HepG2 (cell line): ENCODE measurements around the gene IRF1. TPM values are rescaled to one million over a fixed set of nuclear protein-coding genes. Genes with fewer than 3 reads are reported as not detected.

Source experiments
- ATAC-seq: fragments of 200-7000 bp; cut with Tn5 transposase; 3 replicates; pipeline ENCODE4 v1.9.1; 2020; ENCODE audit warnings: mild to moderate bottlenecking, moderate library complexity
- BruUV-seq: library from RNA; stranded (reverse); fragments of 400-500 nt; replicated peaks from 2 replicates; lab custom pipeline; 2021; lab: Mats Ljungman, UMichigan
- CTCF ChIA-PET: fragments of 300-600 bp; formaldehyde crosslinking; extraction: SDS; loops from one replicate; lab custom pipeline; 2021; ENCODE audit warnings: low total read pairs, inconsistent platforms, low intra/inter-chr PET ratio; lab: Yijun Ruan, JAX
- POLR2A ChIA-PET: fragments of 350-600 bp; sonication (Branson Sonifier 250); formaldehyde crosslinking; loops from one replicate; lab custom pipeline; 2020; ENCODE audit warnings: antibody characterized with exemption, inconsistent platforms; lab: Yijun Ruan, JAX
- DNase-seq: peaks from one replicate; pipeline ENCODE4 v3.0.0-alpha.2; 2015; ENCODE audit warnings: low spot score
- FAIRE-seq: peaks from 3 replicates; lab custom pipeline; 2011; peaks lifted over from hg19 to GRCh38; lab: Jason Lieb, UNC
- H2AFZ ChIP-seq: one replicate; pipeline ENCODE4 v1.6.1; 2011; ENCODE audit warnings: low read length, inconsistent platforms
- H3K27ac ChIP-seq: fragments of 300-600 bp; 3 replicates; pipeline ENCODE4 v1.8.0; 2011; ENCODE audit warnings: mixed run types, mild to moderate bottlenecking, mixed read lengths, low read length, inconsistent platforms; ENCODE audit not compliant: insufficient read depth; ENCODE audit errors: extremely low read length
- H3K27me3 ChIP-seq, 2 experiments: fragments of 200-600 bp in 1 of 2; 2 replicates in 1 of 2; 3 replicates in 1 of 2; pipeline versions ENCODE4 v1.6.0 to v1.8.0; 2011; ENCODE audit warnings: low read length in 2 of 2, mild to moderate bottlenecking in 2 of 2, moderate library complexity in 2 of 2, inconsistent platforms in 1 of 2; ENCODE audit not compliant: insufficient read depth in 2 of 2, control insufficient read depth in 1 of 2
- H3K36me3 ChIP-seq, 2 experiments: fragments of 200-600 bp in 1 of 2; replicated peaks in 1 of 2; 2 replicates in 1 of 2; 3 replicates in 1 of 2; pipeline versions ENCODE4 v1.5.1 to v1.8.0; 2011; ENCODE audit warnings: low read length in 2 of 2, inconsistent platforms in 1 of 2; ENCODE audit not compliant: insufficient read depth in 2 of 2, control insufficient read depth in 1 of 2
- H3K4me1 ChIP-seq: 2 replicates; pipeline ENCODE4 v1.5.1; 2012; ENCODE audit warnings: low read length, inconsistent platforms; ENCODE audit not compliant: insufficient read depth
- H3K4me2 ChIP-seq: 2 replicates; pipeline ENCODE4 v1.6.0; 2011; ENCODE audit warnings: low read depth, low read length, inconsistent platforms
- H3K4me3 ChIP-seq, 3 experiments: fragments of 200-600 bp in 1 of 3; sonication (generic), shearing (Covaris generic) in 1 of 3; replicated peaks in 1 of 3; 2 replicates each; pipeline ENCODE4 v1.5.1; 2011 to 2016; ENCODE audit warnings: low read length in 3 of 3, inconsistent platforms in 2 of 3, low read depth in 2 of 3, mild to moderate bottlenecking in 2 of 3, control low read depth in 1 of 3, mixed read lengths in 1 of 3; ENCODE audit not compliant: insufficient read depth in 1 of 3
- H3K79me2 ChIP-seq: one replicate; pipeline ENCODE4 v1.6.1; 2011; ENCODE audit warnings: low read length, inconsistent platforms; ENCODE audit not compliant: insufficient read depth
- H3K9ac ChIP-seq: 2 replicates; pipeline ENCODE4 v1.6.0; 2011; ENCODE audit warnings: mild to moderate bottlenecking, low read depth, low read length, inconsistent platforms; ENCODE audit not compliant: insufficient read depth
- H3K9me3 ChIP-seq: 2 replicates; pipeline ENCODE4 v1.5.1; 2012; ENCODE audit warnings: mild to moderate bottlenecking, low read length
- H4K20me1 ChIP-seq: 2 replicates; pipeline ENCODE4 v1.6.0; 2011; ENCODE audit warnings: inconsistent platforms, mild to moderate bottlenecking, low read length, moderate library complexity; ENCODE audit not compliant: insufficient read depth
- FOSL2 ChIP-seq: sonication (generic); formaldehyde crosslinking; IDR thresholded peaks from 2 replicates; pipeline ENCODE4 v1.4.0; 2020; ENCODE audit warnings: missing genetic modification reagents
- GABPA ChIP-seq, 2 experiments: IDR thresholded peaks; 2 replicates each; pipeline ENCODE4 v1.6.1; 2011 to 2016; ENCODE audit warnings: low read depth in 2 of 2, low read length in 1 of 2, missing biosample characterization in 1 of 2, missing genetic modification characterization in 1 of 2
- HNRNPUL1 ChIP-seq: fragments of 200-400 bp; formaldehyde crosslinking; IDR thresholded peaks from 2 replicates; pipeline ENCODE4 v1.6.1; 2017; ENCODE audit warnings: low read depth, mild to moderate bottlenecking, low read length, moderate library complexity
- MEIS1 ChIP-seq: sonication (generic); formaldehyde crosslinking; IDR thresholded peaks from 2 replicates; pipeline ENCODE4 v1.9.0; 2021; ENCODE audit warnings: mild to moderate bottlenecking, missing genetic modification reagents, moderate library complexity, borderline replicate concordance
- PLRG1 ChIP-seq: fragments of 450-650 bp; conservative IDR thresholded peaks from 2 replicates; pipeline ENCODE4 v1.6.1; 2016
- RELA ChIP-seq: sonication (generic); formaldehyde crosslinking; IDR thresholded peaks from 2 replicates; pipeline ENCODE4 v1.4.0; 2020; ENCODE audit warnings: missing genetic modification reagents
- SOX5 ChIP-seq: IDR thresholded peaks from 2 replicates; pipeline ENCODE4 v1.6.1; 2016; ENCODE audit warnings: borderline replicate concordance
- ZNF160 ChIP-seq: sonication (generic); formaldehyde crosslinking; IDR thresholded peaks from 2 replicates; pipeline ENCODE4 v1.8.0; 2022; ENCODE audit warnings: mild to moderate bottlenecking, inconsistent platforms, missing genetic modification reagents
- ZNF256 ChIP-seq: sonication (generic); formaldehyde crosslinking; conservative IDR thresholded peaks from 2 replicates; pipeline ENCODE4 v1.4.0; 2020; ENCODE audit warnings: missing genetic modification reagents
- ZNF451 ChIP-seq: sonication (generic); formaldehyde crosslinking; IDR thresholded peaks from 2 replicates; pipeline ENCODE4 v1.5.0; 2020; ENCODE audit warnings: mild to moderate bottlenecking, missing genetic modification reagents
- ZNF543 ChIP-seq: sonication (generic); formaldehyde crosslinking; IDR thresholded peaks from 2 replicates; pipeline ENCODE4 v1.4.0; 2020; ENCODE audit warnings: mild to moderate bottlenecking, missing genetic modification reagents
- ZNF839 ChIP-seq: sonication (generic); formaldehyde crosslinking; IDR thresholded peaks from 2 replicates; pipeline ENCODE4 v1.4.0; 2020; ENCODE audit warnings: missing genetic modification reagents, mild to moderate bottlenecking, borderline replicate concordance
- ZSCAN21 ChIP-seq: sonication (generic); formaldehyde crosslinking; IDR thresholded peaks from 2 replicates; pipeline ENCODE4 v1.8.0; 2022; ENCODE audit warnings: mild to moderate bottlenecking, missing genetic modification reagents, moderate library complexity, borderline replicate concordance
- WGBS: methylation state at CpG from one replicate; pipeline ENCODE4 v1.1.6; 2017; ENCODE audit warnings: low lambda C conversion rate; 5-methylcytosine and 5-hydroxymethylcytosine counted together
- in situ Hi-C: cut with HindIII; loops from 2 replicates; pipeline ENCODE4 v1.10.0; 2017; ENCODE audit warnings: low pct_unique_long_range_greater_than_20kb; ENCODE audit not compliant: extremely low pct_ligation_motif_present
- intact Hi-C: fragments of 100-400 bp; cut with micrococcal nuclease; formaldehyde crosslinking; loops from one replicate; pipeline ENCODE4 v1.10.0; 2022; ENCODE audit not compliant: unreplicated experiment
- polyA plus RNA-seq, 8 experiments: library from polyadenylated mRNA; depleted of rRNA in 3 of 8; stranded (reverse) in 7 of 8; unstranded in 1 of 8; fragments of >200 nt; fragmentation: Illumina TruSeq in 4 of 8; extraction: Trizol in 4 of 8; gene quantifications; 2 replicates each; pipeline versions ENCODE4 v1.2.1 to v1.2.3, GENCODE V29; 2011 to 2016; ENCODE audit warnings: low read depth in 4 of 8, missing spikeins in 1 of 8, mixed read lengths in 1 of 8; ENCODE audit not compliant: insufficient read depth in 1 of 8
- total RNA-seq, 5 experiments: library from RNA; depleted of rRNA; stranded (reverse); fragments of >200 nt; fragmentation: Illumina TruSeq; extraction: Trizol; gene quantifications; 2 replicates each; pipeline ENCODE4 v1.2.3, GENCODE V29; 2016; ENCODE audit warnings: low read depth in 1 of 5
- TF ChIP-seq, protein P1 (sequence below): sonication (generic); formaldehyde crosslinking; IDR thresholded peaks from 2 replicates; pipeline ENCODE4 v1.4.0; 2020; ENCODE audit warnings: mild to moderate bottlenecking, missing genetic modification reagents
- TF ChIP-seq, protein P2 (sequence below): sonication (generic); formaldehyde crosslinking; IDR thresholded peaks from 2 replicates; pipeline ENCODE4 v1.4.0; 2020; ENCODE audit warnings: mild to moderate bottlenecking, missing genetic modification reagents
- TF ChIP-seq, protein P3 (sequence below): fragments of 450-650 bp; IDR thresholded peaks from 2 replicates; pipeline ENCODE4 v1.6.1; 2017; ENCODE audit warnings: mild to moderate bottlenecking

Gene IRF1
- total and polyA plus RNA-seq, 2 of the 13 experiments (the other 11 are each of a cell fraction or from before 2014, with no cell fraction given), result 4.1 to 8.8 TPM

DNA sequence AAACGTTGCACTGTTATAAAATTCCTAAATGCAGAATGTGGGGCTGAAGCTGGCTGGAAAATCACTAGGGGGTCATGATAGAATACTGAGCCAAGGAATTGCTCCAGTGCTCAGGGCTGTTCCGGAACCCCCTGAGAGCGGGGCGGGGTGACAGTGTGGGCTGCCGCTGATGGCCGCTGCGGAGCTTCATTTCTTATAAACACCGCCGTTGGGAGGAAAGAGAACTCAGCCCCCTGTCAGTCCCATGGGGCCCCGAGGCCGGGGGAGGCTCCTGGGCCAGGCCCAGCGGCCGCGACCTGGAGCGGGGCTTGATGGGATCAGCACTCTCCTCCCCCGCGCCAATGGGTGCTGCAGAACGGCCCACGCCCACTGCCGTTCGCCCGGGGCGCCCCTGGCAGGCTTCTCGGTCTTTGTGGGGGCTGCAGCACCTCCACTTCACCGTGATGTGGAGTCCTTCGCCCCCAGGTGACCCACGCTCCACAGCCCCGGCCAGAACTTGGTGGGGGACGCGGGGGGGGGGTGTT lies 5.2 kb upstream of the IRF1 start (continued):
- TF ChIP-seq, protein P1, sequence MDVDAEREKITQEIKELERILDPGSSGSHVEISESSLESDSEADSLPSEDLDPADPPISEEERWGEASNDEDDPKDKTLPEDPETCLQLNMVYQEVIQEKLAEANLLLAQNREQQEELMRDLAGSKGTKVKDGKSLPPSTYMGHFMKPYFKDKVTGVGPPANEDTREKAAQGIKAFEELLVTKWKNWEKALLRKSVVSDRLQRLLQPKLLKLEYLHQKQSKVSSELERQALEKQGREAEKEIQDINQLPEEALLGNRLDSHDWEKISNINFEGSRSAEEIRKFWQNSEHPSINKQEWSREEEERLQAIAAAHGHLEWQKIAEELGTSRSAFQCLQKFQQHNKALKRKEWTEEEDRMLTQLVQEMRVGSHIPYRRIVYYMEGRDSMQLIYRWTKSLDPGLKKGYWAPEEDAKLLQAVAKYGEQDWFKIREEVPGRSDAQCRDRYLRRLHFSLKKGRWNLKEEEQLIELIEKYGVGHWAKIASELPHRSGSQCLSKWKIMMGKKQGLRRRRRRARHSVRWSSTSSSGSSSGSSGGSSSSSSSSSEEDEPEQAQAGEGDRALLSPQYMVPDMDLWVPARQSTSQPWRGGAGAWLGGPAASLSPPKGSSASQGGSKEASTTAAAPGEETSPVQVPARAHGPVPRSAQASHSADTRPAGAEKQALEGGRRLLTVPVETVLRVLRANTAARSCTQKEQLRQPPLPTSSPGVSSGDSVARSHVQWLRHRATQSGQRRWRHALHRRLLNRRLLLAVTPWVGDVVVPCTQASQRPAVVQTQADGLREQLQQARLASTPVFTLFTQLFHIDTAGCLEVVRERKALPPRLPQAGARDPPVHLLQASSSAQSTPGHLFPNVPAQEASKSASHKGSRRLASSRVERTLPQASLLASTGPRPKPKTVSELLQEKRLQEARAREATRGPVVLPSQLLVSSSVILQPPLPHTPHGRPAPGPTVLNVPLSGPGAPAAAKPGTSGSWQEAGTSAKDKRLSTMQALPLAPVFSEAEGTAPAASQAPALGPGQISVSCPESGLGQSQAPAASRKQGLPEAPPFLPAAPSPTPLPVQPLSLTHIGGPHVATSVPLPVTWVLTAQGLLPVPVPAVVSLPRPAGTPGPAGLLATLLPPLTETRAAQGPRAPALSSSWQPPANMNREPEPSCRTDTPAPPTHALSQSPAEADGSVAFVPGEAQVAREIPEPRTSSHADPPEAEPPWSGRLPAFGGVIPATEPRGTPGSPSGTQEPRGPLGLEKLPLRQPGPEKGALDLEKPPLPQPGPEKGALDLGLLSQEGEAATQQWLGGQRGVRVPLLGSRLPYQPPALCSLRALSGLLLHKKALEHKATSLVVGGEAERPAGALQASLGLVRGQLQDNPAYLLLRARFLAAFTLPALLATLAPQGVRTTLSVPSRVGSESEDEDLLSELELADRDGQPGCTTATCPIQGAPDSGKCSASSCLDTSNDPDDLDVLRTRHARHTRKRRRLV, result no peak
- peak; percentile 89 for TF ChIP-seq ZNF543 (CRISPR knock-in tag)

DNA sequence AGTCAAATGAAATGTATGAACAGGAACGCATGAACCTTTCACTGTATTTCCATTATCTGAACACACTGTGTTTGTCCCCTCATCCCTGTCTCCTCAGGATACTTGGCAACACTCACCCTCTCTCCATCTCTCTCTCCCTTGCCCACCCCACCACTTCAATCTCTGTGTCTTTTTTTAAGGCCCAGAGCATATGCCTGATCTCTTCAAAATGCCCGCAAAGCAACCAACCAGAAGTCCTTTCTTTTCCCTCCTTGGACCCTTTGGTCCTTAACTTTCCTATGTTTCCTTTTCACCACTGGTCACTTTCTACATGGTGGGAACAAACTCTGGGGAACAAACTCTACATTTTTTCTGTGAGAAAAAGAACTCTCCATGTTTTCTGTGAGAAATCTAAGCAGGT lies 3.2 kb upstream of the IRF1 start:
- no peak for ATAC-seq
- no peak for FAIRE-seq
- POLR2A ChIA-PET, result interaction anchor here (5.7 kb wide), 1 partner anchor 15 kb away, joined by 45 read pairs; no protein-coding TSS in a partner anchor
- Histone ChIP-seq H3K9ac (no peak overlapping the region), H3K36me3 (peaks cover 0 to 1% of the 10 kb centered on the region in 2 experiments; a peak in 1 of 5 replicates), H3K79me2 (peaks cover 5% of the 10 kb centered on the region), H3K4me2 (no peak overlapping the region), H2AFZ (no peak overlapping the region), H3K4me1 (peaks cover 55% of the 10 kb centered on the region), H3K27ac (no peak overlapping the region), H3K4me3 (no peak overlapping the region), H4K20me1 (peaks cover 3% of the 10 kb centered on the region; the same call in 1 of the 2 replicates), H3K27me3 (no peaks in the 10 kb centered on the region), H3K9me3 (no peaks in the 10 kb centered on the region)
- no peak for DNase-seq
- intact Hi-C loops (no loop called here), in situ Hi-C loops (loop anchor here (10.0 kb wide), 3 partner anchors 69 to 199 kb away; partner anchors contain the start of gene SLC22A4)
- WGBS, result 98% methylated on average over 2 of the region's 2 CpGs
- CTCF ChIA-PET, result no interaction called here
- no TSS peak for BruUV-seq
- TF ChIP-seq, protein P2, sequence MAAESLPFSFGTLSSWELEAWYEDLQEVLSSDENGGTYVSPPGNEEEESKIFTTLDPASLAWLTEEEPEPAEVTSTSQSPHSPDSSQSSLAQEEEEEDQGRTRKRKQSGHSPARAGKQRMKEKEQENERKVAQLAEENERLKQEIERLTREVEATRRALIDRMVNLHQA (CRISPR knock-in tag), result no peak
- TF ChIP-seq ZNF839 (CRISPR knock-in tag), result no peak
- no peak for TF ChIP-seq GABPA (IDR thresholded peaks at IDR 0.05; ENCODE audit: low read depth, low read length)
- TF ChIP-seq GABPA (CRISPR knock-in tag; IDR thresholded peaks at IDR 0.05; ENCODE audit: low read depth), result no peak
- no peak for TF ChIP-seq MEIS1 (CRISPR knock-in tag)
- no peak for TF ChIP-seq PLRG1
- TF ChIP-seq FOSL2, result no peak
- TF ChIP-seq SOX5 (CRISPR knock-in tag), result no peak
- no peak for TF ChIP-seq ZNF451
- TF ChIP-seq ZNF160, result no peak
- TF ChIP-seq ZNF256 (CRISPR knock-in tag), result no peak
- no peak for TF ChIP-seq ZSCAN21 (CRISPR knock-in tag)
- TF ChIP-seq, protein P3, sequence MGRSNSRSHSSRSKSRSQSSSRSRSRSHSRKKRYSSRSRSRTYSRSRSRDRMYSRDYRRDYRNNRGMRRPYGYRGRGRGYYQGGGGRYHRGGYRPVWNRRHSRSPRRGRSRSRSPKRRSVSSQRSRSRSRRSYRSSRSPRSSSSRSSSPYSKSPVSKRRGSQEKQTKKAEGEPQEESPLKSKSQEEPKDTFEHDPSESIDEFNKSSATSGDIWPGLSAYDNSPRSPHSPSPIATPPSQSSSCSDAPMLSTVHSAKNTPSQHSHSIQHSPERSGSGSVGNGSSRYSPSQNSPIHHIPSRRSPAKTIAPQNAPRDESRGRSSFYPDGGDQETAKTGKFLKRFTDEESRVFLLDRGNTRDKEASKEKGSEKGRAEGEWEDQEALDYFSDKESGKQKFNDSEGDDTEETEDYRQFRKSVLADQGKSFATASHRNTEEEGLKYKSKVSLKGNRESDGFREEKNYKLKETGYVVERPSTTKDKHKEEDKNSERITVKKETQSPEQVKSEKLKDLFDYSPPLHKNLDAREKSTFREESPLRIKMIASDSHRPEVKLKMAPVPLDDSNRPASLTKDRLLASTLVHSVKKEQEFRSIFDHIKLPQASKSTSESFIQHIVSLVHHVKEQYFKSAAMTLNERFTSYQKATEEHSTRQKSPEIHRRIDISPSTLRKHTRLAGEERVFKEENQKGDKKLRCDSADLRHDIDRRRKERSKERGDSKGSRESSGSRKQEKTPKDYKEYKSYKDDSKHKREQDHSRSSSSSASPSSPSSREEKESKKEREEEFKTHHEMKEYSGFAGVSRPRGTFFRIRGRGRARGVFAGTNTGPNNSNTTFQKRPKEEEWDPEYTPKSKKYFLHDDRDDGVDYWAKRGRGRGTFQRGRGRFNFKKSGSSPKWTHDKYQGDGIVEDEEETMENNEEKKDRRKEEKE, result no peak
- no peak for TF ChIP-seq HNRNPUL1
- TF ChIP-seq RELA (CRISPR knock-in tag), result no peak
